CD4-positive, alpha-beta T cell treated with Interleukin-10 for 1 hour (primary cell): Measurements from ENCODE around the gene SMAD9.

Experiments
- DNase-seq: peaks from one replicate; pipeline ENCODE4 v3.0.0-alpha.2; 2020

SMAD9 gene

DNA sequence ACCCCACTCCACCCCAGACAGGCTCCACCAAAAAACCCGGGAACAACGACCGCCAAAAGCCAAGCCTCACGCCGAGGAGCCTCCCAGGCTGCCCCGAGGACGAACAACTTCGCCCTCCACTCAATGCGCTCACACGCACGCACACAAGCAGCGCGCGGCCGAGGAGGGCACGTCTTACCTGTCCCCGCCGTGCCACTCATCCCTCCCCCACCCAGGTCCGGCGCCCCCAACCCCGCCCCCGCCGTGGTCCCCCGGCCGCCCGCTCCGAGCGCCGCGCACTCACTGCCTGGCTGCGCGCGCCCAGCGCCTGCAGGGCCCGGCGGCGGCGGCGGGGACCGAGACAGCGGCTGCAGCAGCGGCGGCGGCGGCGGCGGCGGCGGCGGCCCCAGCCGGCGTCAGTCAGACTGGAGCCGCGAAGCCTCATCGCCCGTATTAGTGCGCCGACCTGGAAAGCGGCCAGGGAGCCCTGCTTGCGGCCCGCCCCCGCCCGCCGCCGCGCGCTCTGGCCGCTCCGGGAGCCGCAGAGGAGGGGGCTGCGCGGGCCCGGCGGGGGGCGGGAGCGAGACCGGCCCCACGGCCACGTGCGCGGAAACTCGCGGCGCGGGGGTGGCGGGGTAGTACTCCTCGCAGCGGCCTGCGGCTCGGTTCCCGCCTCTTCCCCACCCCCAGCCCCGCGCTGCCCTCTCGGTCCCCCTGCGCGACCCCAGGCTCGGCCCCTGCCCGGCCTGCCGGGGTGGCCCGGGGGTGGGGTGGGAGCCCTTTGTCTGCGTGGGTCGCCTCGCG lies at the start of gene SMAD9:
TSS of gene SMAD9 (minus strand) at position 406 of the 783 bp plus-strand sequence. CDS start 40,549 bp downstream, outside the sequence.
- DNase-seq, result no peak

GRCh38 chr13:36966404-36966803 lies 46.4 kb upstream of the SMAD9 start:
- DNase-seq, result no peak

DNA sequence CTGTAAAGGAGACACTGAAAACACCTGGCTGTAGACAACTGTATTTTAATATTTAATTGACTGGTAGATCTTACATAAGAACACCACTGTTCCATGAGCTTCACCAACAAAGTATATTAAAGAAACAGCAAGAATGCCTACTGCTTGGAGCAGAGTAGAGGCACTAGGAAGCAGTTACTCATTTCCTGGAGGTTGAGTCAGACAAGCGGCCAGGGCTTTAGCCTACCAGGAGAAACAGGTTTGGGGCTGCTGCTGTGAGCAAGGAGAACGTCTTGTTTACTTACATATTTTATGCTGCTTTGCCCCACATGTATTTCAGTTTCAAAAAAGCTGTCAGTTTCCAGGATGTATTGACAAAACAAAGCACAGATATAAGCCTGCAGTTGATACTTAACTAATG lies 45.7 kb upstream of the SMAD9 start:
- no peak for DNase-seq

GRCh38 chr13:36959456-36960116 lies 39.5 kb upstream of the SMAD9 start:
- no peak for DNase-seq

- no peak for DNase-seq
Observed at GRCh38 chr13:36954542-36954941, 34.5 kb upstream of the SMAD9 start.

GRCh38 chr13:36950920-36951319 lies 30.9 kb upstream of the SMAD9 start:
- no peak for DNase-seq

DNA sequence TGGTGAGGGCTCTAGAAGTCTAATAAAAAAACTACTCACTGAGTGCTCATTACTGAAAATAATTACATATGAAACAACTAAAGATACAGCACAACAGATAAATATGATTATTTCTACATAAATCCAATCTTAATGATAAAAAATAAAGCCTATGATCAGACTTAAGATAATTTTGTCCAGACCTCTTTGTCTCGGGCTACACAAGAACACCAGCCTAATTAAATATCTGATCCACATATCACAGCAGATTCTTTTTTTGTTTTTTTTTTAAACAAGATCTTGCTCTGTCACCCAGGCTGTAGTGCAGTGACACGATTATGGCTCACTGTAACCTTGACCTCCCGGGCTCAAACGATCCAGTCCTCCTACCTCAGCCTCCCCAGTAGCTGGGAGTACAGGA lies 30.3 kb upstream of the SMAD9 start:
- DNase-seq, result no peak

GRCh38 chr13:36945078-36945477 lies 25.0 kb upstream of the SMAD9 start:
- no peak for DNase-seq

- DNase-seq, result no peak
Observed at GRCh38 chr13:36925603-36926002, 5.6 kb upstream of the SMAD9 start.

- no peak for DNase-seq
Observed at GRCh38 chr13:36924001-36924400, 4.0 kb upstream of the SMAD9 start.

GRCh38 chr13:36921631-36922301 lies 1.7 kb upstream of the SMAD9 start:
- DNase-seq, result no peak

- no peak for DNase-seq
Observed at GRCh38 chr13:36920616-36921185, 663 bp upstream of the SMAD9 start.

GRCh38 chr13:36919171-36919832 lies 736 bp downstream of the SMAD9 start:
- DNase-seq, result no peak

DNA sequence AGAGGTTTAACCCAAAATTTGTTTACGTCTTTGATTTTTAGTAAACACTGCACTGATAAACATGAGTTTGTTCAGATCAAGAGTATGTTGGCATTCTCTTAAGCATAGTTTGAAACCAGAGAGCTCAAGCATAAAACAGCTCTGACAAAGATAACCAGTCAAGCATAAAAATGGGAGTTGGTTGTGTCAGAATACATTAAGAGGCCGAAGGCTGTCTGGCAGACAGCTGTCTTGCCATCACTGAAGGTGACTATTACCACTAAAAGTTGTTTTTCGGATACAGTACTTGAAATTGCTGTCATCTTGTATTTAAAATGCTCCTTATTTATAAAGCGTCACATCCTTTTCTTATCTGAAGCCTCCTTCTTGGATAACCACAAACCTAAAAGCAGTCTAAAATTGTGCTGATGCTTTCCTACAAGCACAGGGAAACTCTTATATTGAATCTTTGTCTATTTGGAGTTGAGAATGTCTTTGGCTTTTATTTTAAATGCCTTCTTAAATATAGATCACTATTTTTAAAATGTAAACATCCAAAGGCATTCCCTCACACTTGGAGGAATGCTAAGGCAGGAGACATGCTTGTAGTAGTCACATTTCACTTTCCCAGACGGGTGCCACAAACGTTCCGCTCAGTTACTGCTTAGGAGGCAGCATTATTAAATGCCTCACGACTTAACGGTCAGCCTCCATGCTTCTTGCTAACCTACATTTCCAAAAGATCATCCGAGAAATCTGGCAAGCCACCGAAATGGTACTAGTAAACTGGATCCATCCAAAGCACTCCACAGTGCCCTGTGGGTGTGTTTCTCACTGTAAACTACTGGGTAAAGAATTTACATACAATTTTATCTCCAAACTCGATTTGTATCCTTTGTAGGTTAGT lies 1.5 kb downstream of the SMAD9 start:
- DNase-seq, result no peak

DNA sequence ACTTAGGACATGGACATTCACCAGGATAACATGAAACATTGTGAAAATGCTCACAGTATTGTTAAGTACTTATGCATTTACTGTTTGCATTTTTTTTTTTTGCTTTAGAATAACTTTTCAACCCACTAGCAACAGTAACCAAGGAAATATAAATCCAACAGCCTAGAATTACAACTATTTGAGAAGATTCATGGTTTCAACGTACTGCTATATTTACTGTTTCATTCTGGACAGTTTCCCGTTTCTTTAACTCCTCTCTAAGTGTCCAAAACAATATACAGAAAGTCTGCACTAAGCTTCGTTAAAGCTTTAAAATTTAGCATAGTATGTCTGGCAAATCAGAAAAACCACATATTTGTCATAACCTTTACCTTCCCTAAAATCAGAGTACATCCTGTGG lies 2.7 kb downstream of the SMAD9 start:
- DNase-seq, result no peak

DNA sequence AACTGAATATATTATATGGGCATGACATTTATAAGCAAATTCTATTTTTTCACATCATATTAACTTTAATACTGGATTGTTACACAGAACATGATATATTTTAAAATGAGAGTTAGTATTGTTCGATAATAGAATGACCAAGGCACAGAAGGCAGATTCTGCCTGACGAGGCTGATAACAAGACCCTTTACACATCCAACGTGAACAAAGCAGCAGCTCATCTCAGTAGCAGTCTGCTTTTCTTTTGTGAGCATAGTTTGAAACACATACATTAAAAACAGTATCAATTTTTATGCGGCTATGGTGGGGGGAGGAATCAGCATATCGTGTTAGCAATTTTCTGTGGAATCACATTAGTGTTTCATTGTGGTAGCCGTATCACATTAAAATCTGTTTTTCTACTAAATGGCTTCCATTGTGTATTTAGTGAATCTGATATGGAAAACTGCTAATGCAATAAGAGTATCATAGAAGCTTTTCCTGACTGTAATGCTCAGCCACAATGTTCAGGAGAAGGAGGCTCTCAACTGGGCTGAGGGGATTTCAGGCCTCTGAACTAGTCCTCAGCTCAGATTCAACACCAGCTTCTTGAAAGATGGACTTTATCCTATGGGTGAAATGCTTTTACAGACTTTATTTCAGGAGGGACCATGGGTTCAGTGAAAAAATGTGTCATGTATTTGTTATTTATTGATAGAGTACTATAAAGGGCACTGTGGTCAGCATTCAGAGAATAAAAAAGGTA lies 4.0 kb downstream of the SMAD9 start:
- no peak for DNase-seq

GRCh38 chr13:36915106-36915505 lies 4.9 kb downstream of the SMAD9 start:
- no peak for DNase-seq

- DNase-seq, result no peak
Observed at GRCh38 chr13:36914648-36915047, 5.4 kb downstream of the SMAD9 start.

- no peak for DNase-seq
Observed at GRCh38 chr13:36913463-36913862, 6.6 kb downstream of the SMAD9 start.

- no peak for DNase-seq
Observed at GRCh38 chr13:36912973-36913372, 7.1 kb downstream of the SMAD9 start.

GRCh38 chr13:36912369-36912768 lies 7.7 kb downstream of the SMAD9 start:
- no peak for DNase-seq
